Measurements from ENCODE around the gene NATD1.

DNA sequence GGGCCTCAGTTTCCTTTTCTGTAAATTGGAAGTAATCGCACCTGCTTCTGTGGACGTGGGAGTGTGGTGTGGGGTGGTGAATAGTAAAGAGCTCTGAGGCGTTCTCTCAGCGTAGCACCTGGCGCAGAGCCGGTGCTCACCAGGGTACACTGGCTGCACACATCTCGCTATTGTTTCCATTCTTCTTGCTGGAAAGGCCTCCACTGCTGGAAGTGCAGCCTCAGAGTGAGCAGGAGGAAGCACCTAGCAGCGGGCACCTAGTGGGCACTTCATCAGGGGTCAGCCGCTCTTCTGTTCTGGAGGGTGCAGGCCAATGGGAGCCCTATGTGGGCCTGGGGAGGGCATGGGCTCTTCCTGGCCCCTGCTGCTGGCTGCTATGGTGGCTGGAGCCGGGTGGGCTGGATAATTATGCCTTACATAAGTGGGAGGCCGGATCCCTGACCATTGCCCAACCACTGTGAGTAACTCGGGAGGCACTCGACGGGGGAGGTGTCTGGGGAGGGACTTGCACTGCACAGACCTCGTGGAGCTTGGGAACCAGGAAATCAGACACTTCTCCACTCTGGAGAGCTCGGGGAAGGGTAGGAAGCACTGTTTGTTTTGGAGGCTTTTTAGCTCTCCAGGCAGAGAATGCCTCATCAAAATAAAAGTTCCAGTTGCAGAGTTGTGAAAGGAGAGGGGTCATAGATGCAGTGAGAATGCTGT is 33.0 kb upstream of the NATD1 start:
- TF ChIP-seq, protein P1, sequence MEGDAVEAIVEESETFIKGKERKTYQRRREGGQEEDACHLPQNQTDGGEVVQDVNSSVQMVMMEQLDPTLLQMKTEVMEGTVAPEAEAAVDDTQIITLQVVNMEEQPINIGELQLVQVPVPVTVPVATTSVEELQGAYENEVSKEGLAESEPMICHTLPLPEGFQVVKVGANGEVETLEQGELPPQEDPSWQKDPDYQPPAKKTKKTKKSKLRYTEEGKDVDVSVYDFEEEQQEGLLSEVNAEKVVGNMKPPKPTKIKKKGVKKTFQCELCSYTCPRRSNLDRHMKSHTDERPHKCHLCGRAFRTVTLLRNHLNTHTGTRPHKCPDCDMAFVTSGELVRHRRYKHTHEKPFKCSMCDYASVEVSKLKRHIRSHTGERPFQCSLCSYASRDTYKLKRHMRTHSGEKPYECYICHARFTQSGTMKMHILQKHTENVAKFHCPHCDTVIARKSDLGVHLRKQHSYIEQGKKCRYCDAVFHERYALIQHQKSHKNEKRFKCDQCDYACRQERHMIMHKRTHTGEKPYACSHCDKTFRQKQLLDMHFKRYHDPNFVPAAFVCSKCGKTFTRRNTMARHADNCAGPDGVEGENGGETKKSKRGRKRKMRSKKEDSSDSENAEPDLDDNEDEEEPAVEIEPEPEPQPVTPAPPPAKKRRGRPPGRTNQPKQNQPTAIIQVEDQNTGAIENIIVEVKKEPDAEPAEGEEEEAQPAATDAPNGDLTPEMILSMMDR (IDR thresholded peaks at IDR 0.05), result peak in 1 of 12 donors; percentile 2
- TF ChIP-seq POLR2A (IDR thresholded peaks at IDR 0.05), result peak in 1 of 2 donors; percentile 66
